Stimulated activated naive B cell treated with anti-CD40 and anti-IgM and Interleukin-4, amounts not matched to agents 10 μg/mL and 1 μg/mL and 100 μg/mL, for 72 hours (primary cell): Measurements from ENCODE around the gene MGST2.
"Not testable (repeated sequence)": the region's sequence is repeated elsewhere in the genome, so short reads cannot be mapped to it uniquely, and the experiment has no call there.

ENCODE experiments used
- ATAC-seq, 2 donors: fragments of 150-1000 bp; cut with Tn5 transposase; replicated peaks; 2 replicates each; pipeline ENCODE4 v1.10.0; 2021; ENCODE audit warnings: moderate library complexity in 1 of 2
- DNase-seq: peaks from one replicate; pipeline ENCODE4 v3.0.0; 2021
- H3K27ac Mint-ChIP-seq: one replicate; pipeline ENCODE4 v1.8.0; 2022; ENCODE audit warnings: mild to moderate bottlenecking, mixed read lengths
- H3K27me3 Mint-ChIP-seq, 2 donors: one replicate each; pipeline ENCODE4 v1.8.0; 2022; ENCODE audit warnings: mixed read lengths in 2 of 2
- H3K36me3 Mint-ChIP-seq, 2 donors: one replicate each; pipeline ENCODE4 v1.8.0; 2022; ENCODE audit warnings: mixed read lengths in 2 of 2, mild to moderate bottlenecking in 1 of 2
- H3K4me1 Mint-ChIP-seq, 2 donors: one replicate each; pipeline ENCODE4 v1.8.0; 2022; ENCODE audit warnings: mixed read lengths in 2 of 2, mild to moderate bottlenecking in 1 of 2
- H3K4me3 Mint-ChIP-seq, 2 donors: one replicate each; pipeline ENCODE4 v1.8.0; 2022; ENCODE audit warnings: mild to moderate bottlenecking in 2 of 2, mixed read lengths in 2 of 2, moderate library complexity in 1 of 2
- H3K9me3 Mint-ChIP-seq, 2 donors: one replicate each; pipeline ENCODE4 v1.8.0; 2022; ENCODE audit warnings: mixed read lengths in 2 of 2, mild to moderate bottlenecking in 1 of 2

Gene MGST2

GRCh38 chr4:139633195-139633594 lies 32.4 kb upstream of the MGST2 start:
- Mint-ChIP-seq H3K36me3 (no peaks in the 10 kb centered on the region), H3K27ac (no peak overlapping the region), H3K27me3 (peaks cover 13 to 16% of the 10 kb centered on the region in 2 donors), H3K4me1 (no peaks in the 10 kb centered on the region), H3K4me3 (no peak overlapping the region), H3K9me3 (peaks cover 2 to 5% of the 10 kb centered on the region in 2 donors)
- ATAC-seq (no peak), DNase-seq (no peak)

- Mint-ChIP-seq H3K4me3 (no peak overlapping the region), H3K36me3 (peaks cover 0 to 1% of the 10 kb centered on the region in 2 donors), H3K9me3 (peaks cover 4 to 7% of the 10 kb centered on the region in 2 donors), H3K4me1 (no peaks in the 10 kb centered on the region), H3K27me3 (peaks cover 13 to 16% of the 10 kb centered on the region in 2 donors), H3K27ac (no peak overlapping the region)
- ATAC-seq (no peak), DNase-seq (no peak)
Observed at GRCh38 chr4:139633661-139634060, 32.0 kb upstream of the MGST2 start.

DNA sequence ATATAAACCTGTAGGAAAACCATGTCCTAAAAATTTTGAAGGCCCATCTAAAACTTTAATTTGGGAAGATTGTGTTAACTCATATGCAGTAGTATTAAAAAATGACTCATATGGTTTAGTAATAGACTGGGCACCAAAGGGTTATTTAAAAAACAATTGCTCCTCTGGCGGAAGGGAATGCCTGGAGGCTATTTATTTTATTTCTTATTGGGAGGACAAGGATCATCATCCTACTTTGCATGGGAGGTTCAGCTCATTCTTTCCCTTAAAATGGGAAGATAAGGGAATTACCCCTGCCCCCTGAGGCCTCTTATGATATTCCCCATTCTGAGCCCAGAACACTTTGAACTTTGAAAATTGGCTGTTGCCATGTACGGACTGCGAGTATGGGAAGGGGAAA lies 29.7 kb upstream of the MGST2 start:
- H3K4me1 Mint-ChIP-seq = no peaks in the 10 kb centered on the region
- H3K9me3 Mint-ChIP-seq = peaks cover 13 to 14% of the 10 kb centered on the region in 2 donors
- H3K4me3 Mint-ChIP-seq = no peak overlapping the region
- peaks cover 16 to 17% of the 10 kb centered on the region in 2 donors for H3K27me3 Mint-ChIP-seq
- H3K27ac Mint-ChIP-seq = no peak overlapping the region
- peaks cover 0 to 3% of the 10 kb centered on the region in 2 donors for H3K36me3 Mint-ChIP-seq
- DNase-seq (no peak), ATAC-seq (no peak)

DNA sequence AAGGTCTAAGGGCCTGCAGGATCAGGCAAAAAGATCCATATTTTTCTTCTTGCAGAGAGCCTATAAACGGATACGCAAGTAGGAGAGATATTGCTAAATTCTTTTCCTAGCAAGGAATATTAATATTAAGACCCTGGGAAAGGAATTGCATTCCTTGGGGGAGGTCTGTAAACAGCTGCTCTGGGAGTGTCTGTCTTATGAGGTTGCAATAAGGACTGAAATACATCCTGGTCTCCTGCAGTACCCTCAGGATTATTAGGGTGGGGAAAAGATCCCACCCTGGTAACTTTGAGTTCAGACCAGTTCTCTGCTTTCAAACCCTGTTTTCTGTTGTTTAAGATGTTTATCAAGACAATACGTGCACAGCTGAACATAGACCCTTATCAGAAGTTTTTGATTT lies 27.3 kb upstream of the MGST2 start:
- not testable (repeated sequence) for H3K4me1 Mint-ChIP-seq, H3K4me3 Mint-ChIP-seq, DNase-seq, H3K27ac Mint-ChIP-seq, ATAC-seq, H3K36me3 Mint-ChIP-seq
- Mint-ChIP-seq H3K27me3 (peaks cover 16 to 17% of the 10 kb centered on the region in 2 donors), H3K9me3 (peaks cover 13 to 14% of the 10 kb centered on the region in 2 donors)

- Mint-ChIP-seq H3K4me3 (no peak overlapping the region), H3K9me3 (peaks cover 13 to 14% of the 10 kb centered on the region in 2 donors), H3K27ac (no peak overlapping the region), H3K27me3 (peaks cover 8 to 10% of the 10 kb centered on the region in 2 donors), H3K36me3 (peaks cover 0 to 3% of the 10 kb centered on the region in 2 donors), H3K4me1 (no peaks in the 10 kb centered on the region)
- DNase-seq (no peak), ATAC-seq (no peak)
Observed at GRCh38 chr4:139639654-139640053, 26.0 kb upstream of the MGST2 start.

- H3K9me3 Mint-ChIP-seq = peaks cover 13 to 14% of the 10 kb centered on the region in 2 donors
- ATAC-seq (no peak), DNase-seq (no peak)
- peaks cover 0 to 3% of the 10 kb centered on the region in 2 donors for H3K36me3 Mint-ChIP-seq
- H3K4me1 Mint-ChIP-seq = no peaks in the 10 kb centered on the region
- H3K4me3 Mint-ChIP-seq = no peak overlapping the region
- peaks cover 0 to 4% of the 10 kb centered on the region in 2 donors for H3K27me3 Mint-ChIP-seq
- H3K27ac Mint-ChIP-seq = no peak overlapping the region
Observed at GRCh38 chr4:139641218-139641617, 24.4 kb upstream of the MGST2 start.

DNA sequence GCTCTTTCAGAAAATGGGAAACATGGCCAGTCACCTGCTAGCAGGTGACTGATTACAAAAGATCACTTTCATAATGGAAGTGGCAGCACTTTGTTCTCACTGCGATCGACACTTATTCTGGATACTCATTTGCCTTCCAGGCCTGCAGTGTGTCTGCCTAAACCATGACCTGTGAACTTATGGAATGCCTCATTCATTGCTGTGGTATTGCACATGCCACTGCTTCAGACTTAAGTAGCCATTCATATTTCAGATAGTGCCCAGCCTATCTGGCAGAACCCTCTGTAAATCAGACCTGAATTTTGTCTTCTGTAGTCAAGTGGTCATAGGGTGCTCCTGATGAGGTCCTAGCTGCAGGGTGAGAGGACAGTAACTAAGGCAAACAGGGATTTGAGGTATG lies 23.3 kb upstream of the MGST2 start:
- DNase-seq = no peak

DNA sequence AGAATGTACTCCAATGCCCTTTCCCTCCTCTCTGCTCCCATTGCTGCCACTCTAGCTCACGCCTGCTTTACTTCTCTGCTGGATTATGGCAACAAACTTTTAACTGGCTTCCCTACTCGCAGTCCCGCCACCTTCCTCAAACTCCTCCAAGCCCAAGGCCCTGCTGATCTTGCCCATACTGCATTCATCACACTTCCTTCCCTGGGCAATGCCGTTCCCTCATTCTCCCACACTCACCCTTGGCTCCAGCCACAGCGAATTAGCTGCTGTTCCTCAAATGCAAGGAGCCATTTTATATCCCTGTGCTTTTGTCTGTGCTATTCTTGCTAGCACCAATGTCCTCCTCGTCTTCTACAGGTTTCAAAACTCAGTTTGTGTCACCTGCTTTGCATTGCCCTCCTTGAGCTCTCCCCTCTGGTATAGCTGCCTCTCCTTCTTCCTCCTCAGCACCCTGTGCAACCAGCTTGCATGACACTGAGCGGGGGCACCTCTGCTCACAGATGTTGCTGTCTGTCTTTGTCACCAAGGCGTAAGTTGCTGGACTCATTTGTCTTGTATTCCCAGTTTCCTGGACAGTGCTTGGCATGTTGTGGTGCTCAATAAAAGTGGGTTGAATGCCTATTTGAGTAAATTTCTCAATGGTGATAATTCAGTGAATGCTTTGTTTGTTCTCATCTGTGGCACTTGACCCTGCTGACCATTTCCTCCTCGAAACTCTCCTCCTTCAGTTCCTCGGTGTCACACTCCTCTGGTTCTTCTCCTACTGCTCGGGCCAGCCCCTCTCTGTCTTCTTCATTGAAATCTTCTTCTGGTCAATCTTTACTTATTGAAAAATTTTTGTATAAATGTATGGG lies 22.4 kb upstream of the MGST2 start:
- H3K9me3 Mint-ChIP-seq = peaks cover 8 to 12% of the 10 kb centered on the region in 2 donors
- no peak overlapping the region for H3K4me3 Mint-ChIP-seq
- peaks cover 0 to 4% of the 10 kb centered on the region in 2 donors for H3K27me3 Mint-ChIP-seq
- peaks cover 0 to 3% of the 10 kb centered on the region in 2 donors for H3K36me3 Mint-ChIP-seq
- DNase-seq (no peak), ATAC-seq (no peak)
- H3K4me1 Mint-ChIP-seq = no peaks in the 10 kb centered on the region
- no peak overlapping the region for H3K27ac Mint-ChIP-seq

More for the DNA sequence above, 23.3 kb upstream of the MGST2 start:
- H3K36me3 Mint-ChIP-seq = peaks cover 0 to 3% of the 10 kb centered on the region in 2 donors
- no peaks in the 10 kb centered on the region for H3K4me1 Mint-ChIP-seq
- H3K9me3 Mint-ChIP-seq = peaks cover 12 to 14% of the 10 kb centered on the region in 2 donors
- ATAC-seq = no peak
- H3K4me3 Mint-ChIP-seq = no peak overlapping the region
- H3K27ac Mint-ChIP-seq = no peak overlapping the region
- H3K27me3 Mint-ChIP-seq = peaks cover 0 to 4% of the 10 kb centered on the region in 2 donors

DNA sequence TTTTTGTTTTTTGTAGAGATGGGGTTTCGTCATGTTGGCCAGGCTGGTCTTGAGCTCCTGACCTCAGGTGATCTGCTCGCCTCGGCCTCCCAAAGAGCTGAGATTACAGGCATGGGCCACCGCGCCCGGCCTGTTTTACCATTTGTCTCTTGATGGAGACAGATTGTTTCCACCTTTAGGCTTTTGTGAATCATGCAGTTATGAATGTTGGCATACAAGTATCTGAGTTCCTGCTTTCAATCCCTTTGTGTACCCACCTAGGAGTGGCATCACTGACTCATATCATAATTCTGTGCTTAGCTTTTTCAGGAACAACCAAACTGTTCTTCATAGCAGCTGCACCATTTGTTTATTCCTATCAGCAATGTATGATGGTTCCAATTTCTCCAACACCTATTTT lies 20.2 kb upstream of the MGST2 start:
- Mint-ChIP-seq H3K27ac (no peak overlapping the region), H3K36me3 (no peaks in the 10 kb centered on the region), H3K9me3 (no peaks in the 10 kb centered on the region), H3K4me3 (no peak overlapping the region), H3K27me3 (no peaks in the 10 kb centered on the region), H3K4me1 (no peaks in the 10 kb centered on the region)
- no peak for ATAC-seq
- DNase-seq = no peak

DNA sequence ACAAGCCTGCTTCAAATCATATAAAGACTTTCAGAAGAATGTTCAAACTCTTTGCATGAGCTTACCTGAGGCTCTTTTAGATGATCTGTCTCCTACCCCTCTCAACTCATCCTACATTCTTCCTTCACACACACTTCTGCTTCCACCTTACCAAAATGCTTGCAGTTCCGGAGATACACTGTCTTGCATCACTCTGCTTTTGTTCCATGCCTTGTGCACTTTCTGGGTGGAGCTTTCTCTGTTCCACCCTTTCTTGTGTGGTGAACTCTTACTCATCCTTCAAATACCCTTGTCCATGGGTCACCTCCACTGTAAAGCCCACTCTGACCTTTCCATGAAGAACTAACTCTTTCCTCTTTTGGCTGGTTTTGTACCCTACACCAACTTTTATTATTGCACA lies 18.4 kb upstream of the MGST2 start:
- H3K27ac Mint-ChIP-seq = no peak overlapping the region
- ATAC-seq (no peak), DNase-seq (no peak)
- no peaks in the 10 kb centered on the region for H3K36me3 Mint-ChIP-seq
- H3K4me3 Mint-ChIP-seq = no peak overlapping the region
- no peaks in the 10 kb centered on the region for H3K9me3 Mint-ChIP-seq
- H3K27me3 Mint-ChIP-seq = peaks cover 0 to under 1% of the 10 kb centered on the region in 2 donors
- peaks cover 6 to 10% of the 10 kb centered on the region in 2 donors for H3K4me1 Mint-ChIP-seq

- ATAC-seq (no peak), DNase-seq (no peak)
- H3K4me1 Mint-ChIP-seq = peaks cover 6 to 10% of the 10 kb centered on the region in 2 donors
- peaks cover 0 to 6% of the 10 kb centered on the region in 2 donors for H3K27me3 Mint-ChIP-seq
- H3K36me3 Mint-ChIP-seq = no peaks in the 10 kb centered on the region
- H3K9me3 Mint-ChIP-seq = no peaks in the 10 kb centered on the region
- H3K4me3 Mint-ChIP-seq = no peak overlapping the region
- no peak overlapping the region for H3K27ac Mint-ChIP-seq
Observed at GRCh38 chr4:139647952-139648351, 17.7 kb upstream of the MGST2 start.

- DNase-seq = peak; percentile 20
- Mint-ChIP-seq H3K27me3 (peaks cover 8% of the 10 kb centered on the region in 2 donors), H3K4me3 (peak overlapping the region in 1 of 2 donors; percentile 33)
Observed at GRCh38 chr4:139651282-139652194, 14.1 kb upstream of the MGST2 start.

DNA sequence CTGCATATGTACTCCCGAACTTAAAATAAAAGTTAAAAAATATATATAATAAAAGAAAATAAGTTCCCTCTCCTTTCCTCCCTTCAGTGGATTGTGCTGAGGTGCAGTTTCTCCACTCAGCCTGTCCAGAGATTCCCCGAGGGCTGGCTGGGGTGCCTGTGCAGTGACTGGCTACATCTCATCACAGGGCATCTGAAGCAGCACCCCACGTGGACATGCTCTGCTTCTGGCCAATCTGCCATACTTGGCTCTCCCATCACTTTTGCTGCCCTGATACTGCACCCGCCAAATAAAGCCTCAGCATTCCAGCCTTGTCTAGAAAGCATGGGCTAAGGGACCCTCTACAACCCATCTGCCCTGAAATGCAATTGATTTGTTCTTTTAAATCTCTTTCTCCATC lies 11.1 kb upstream of the MGST2 start:
- Mint-ChIP-seq H3K27ac (no peak overlapping the region), H3K4me1 (peaks cover 11 to 22% of the 10 kb centered on the region in 2 donors), H3K27me3 (peaks cover 12 to 16% of the 10 kb centered on the region in 2 donors), H3K36me3 (no peaks in the 10 kb centered on the region), H3K9me3 (no peaks in the 10 kb centered on the region), H3K4me3 (no peak overlapping the region)
- no peak for ATAC-seq
- DNase-seq = no peak

More at GRCh38 chr4:139651282-139652194, 14.1 kb upstream of the MGST2 start:
- Mint-ChIP-seq H3K36me3 (no peaks in the 10 kb centered on the region), H3K9me3 (no peaks in the 10 kb centered on the region), H3K27ac (no peak overlapping the region), H3K4me1 (peaks cover 6 to 10% of the 10 kb centered on the region in 2 donors)
- peak; percentile 75 to 84 for ATAC-seq

DNA sequence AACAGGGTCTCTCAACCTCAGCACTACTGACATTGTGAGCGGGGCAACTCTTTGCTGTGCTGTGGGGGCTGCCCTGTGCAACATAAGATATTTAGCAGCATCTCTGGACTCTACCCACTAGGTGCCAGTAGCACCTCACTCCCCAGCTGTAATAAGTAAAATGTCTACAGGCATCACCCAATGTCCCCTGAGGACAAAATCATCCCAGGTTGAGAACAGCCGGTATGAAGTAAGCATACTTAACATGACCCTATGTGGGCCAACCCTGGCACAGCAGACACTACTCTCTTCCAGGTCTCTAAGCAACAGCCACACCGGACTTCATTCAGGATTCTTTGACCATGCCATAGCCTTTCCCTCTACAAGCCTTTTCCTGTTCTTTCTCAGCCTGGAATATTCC lies 10.5 kb upstream of the MGST2 start:
- H3K4me1 Mint-ChIP-seq = peaks cover 11 to 22% of the 10 kb centered on the region in 2 donors
- H3K36me3 Mint-ChIP-seq = no peaks in the 10 kb centered on the region
- peak; percentile 15 for DNase-seq
- ATAC-seq = peak; percentile 73 to 80
- no peak overlapping the region for H3K27ac Mint-ChIP-seq
- H3K27me3 Mint-ChIP-seq = peaks cover 12 to 16% of the 10 kb centered on the region in 2 donors
- no peaks in the 10 kb centered on the region for H3K9me3 Mint-ChIP-seq
- no peak overlapping the region for H3K4me3 Mint-ChIP-seq
